ENCODE results near the gene ZNF48. TPM values are rescaled to one million over a fixed set of nuclear protein-coding genes. Genes with fewer than 3 reads are reported as not detected.
A peak's percentile ranks its signal among the peaks of the same experiment; 100 is the strongest.

Gene ZNF48
- total RNA-seq, 1 experiment from 2014 or later = 12.4 TPM

GRCh38 chr16:30406795-30407101 is 11.5 kb downstream of the ZNF48 start:
- Mint-ChIP-seq H3K27me3 (ENCODE audit: insufficient read depth, unreplicated experiment) (peaks cover 11% of the 10 kb centered on the region), H3K27ac (ENCODE audit: low read depth, unreplicated experiment) (peak overlapping the region; percentile 33), H3K9me3 (ENCODE audit: unreplicated experiment) (no peaks in the 10 kb centered on the region), H3K4me1 (ENCODE audit: insufficient read depth, unreplicated experiment) (peaks cover 15% of the 10 kb centered on the region), H3K36me3 (ENCODE audit: insufficient read depth, unreplicated experiment) (peaks cover 10% of the 10 kb centered on the region), H3K4me3 (ENCODE audit: unreplicated experiment) (peak overlapping the region; percentile 81)
- ChIA-PET CTCF (interaction anchor here (0.6 to 1.4 kb wide), 5 partner anchors 12 to 223 kb away, joined by 3 to 8 read pairs (median 6); partner anchors contain the start of gene ZNF48), POLR2A (interaction anchor here (0.5 to 6.0 kb wide), 17 partner anchors 9 to 287 kb away, joined by 3 to 66 read pairs (median 8); partner anchors contain the start of genes DCTPP1, SEPTIN1, TBC1D10B and ZNF48)
- no peak for TF ChIP-seq CTCF (IDR thresholded peaks at IDR 0.05; ENCODE audit: unreplicated experiment)
- no TSS peak for BruUV-seq (replicated peaks)
- intact Hi-C loops (cut with micrococcal nuclease) = loop anchor here (5.0 to 10.0 kb wide), 2 partner anchors 284 to 312 kb away; partner anchors contain the start of genes MAPK3, TBX6 and YPEL3
- DNase-seq (ENCODE audit: unreplicated experiment) = no peak

DNA sequence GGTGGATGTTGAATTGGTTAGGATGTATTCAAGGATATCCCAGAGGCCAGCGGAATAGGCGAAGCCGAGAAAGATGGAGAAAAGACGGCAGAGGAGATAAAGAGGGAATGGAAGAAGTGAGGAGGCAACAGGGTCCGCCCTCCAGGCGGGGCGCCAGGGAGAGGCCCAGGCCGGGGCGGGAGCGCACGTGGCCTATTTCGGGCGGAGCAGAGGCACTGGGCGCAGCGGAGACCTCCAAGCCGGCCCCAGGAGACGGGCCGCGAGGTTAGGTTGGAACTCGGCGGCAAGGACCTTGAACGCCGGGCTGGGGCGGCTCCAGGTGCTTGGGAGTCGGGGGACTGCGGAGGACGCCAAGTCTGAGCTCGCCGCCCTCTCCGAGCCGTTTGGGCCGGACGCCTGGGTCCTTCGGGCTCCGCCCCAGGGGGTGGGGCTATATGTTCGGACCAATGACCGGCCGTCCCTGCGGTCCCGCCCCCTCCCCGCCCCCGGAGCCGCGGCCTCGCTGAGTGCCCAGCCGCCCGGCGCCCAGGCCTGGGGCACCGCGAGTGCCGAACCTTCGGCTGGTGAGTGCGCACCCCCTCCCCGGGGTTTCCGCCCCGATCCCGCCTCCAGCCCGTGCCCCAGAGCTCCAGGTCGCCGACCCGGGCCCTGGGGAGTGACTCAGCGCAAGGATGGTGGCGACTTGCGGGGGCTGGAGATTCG is 12.0 kb downstream of the ZNF48 start, which contains the start of gene ZNF771:
Gene ZNF771, plus strand, starts transcription at position 505 of the 702 bp plus-strand sequence. CDS start 448 bp downstream, outside the sequence.
- TF ChIP-seq CTCF (IDR thresholded peaks at IDR 0.05; ENCODE audit: unreplicated experiment) = no peak
- ChIA-PET POLR2A (interaction anchor here (0.5 to 6.0 kb wide), 22 partner anchors 8 to 1457 kb away, joined by 3 to 66 read pairs (median 6); partner anchors contain the start of genes ALDOA, DCTPP1, NFATC2IP and SEPTIN1), CTCF (interaction anchor here (0.6 to 1.7 kb wide), 4 partner anchors 16 to 222 kb away, joined by 3 to 9 read pairs (median 4); partner anchors contain the start of gene CD2BP2)
- Mint-ChIP-seq H3K4me3 (ENCODE audit: unreplicated experiment) (peak within 1 kb of the TSS; percentile 81), H3K4me1 (ENCODE audit: insufficient read depth, unreplicated experiment) (peaks cover 19% of the 10 kb centered on the region), H3K36me3 (ENCODE audit: insufficient read depth, unreplicated experiment) (peaks cover 14% of the 10 kb centered on the region), H3K27me3 (ENCODE audit: insufficient read depth, unreplicated experiment) (peaks cover 11% of the 10 kb centered on the region), H3K9me3 (ENCODE audit: unreplicated experiment) (no peaks in the 10 kb centered on the region), H3K27ac (ENCODE audit: low read depth, unreplicated experiment) (peak within 1 kb of the TSS; percentile 33)
- DNase-seq (ENCODE audit: unreplicated experiment) = peak; percentile 93
- BruUV-seq (replicated peaks) = TSS peak; percentile 92
- intact Hi-C loops (cut with micrococcal nuclease) = loop anchor here (5.0 to 10.0 kb wide), 2 partner anchors 285 to 312 kb away; partner anchors contain the start of genes MAPK3, TBX6 and YPEL3

DNA sequence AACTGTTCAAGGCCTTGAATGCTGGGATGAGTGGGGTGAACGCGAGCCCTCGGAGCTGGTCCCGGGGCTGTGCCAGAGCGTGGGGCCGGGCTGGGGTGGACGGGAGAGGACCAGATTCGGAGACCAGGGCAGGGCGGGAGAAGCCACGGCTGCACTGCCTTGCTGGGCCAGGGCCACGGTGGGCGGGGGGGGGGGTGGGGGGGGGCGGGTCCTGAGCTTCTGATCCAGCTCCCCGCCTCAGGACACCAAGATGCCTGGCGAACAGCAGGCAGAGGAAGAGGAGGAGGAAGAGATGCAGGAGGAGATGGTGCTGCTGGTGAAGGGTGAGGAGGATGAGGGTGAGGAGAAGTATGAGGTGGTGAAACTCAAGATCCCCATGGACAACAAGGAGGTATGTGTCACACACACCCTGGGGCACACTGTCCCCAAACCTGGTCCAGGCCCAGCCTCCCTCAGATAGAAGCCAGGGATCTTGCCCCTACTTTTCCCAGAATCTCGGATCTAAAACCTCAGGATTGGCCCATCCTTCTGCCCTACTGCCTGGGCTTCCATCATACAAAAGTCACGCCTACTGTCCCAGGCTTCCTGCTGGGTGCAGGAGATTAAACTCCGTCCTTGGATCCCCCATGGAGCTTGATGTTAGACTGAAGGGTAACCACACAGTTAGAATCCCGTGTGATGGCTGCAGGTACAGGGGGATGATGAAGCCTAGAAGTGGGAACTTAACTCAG is 12.7 kb downstream of the ZNF48 start:
- peak; percentile 16 for DNase-seq (ENCODE audit: unreplicated experiment)
- Mint-ChIP-seq H3K4me1 (ENCODE audit: insufficient read depth, unreplicated experiment) (peaks cover 21% of the 10 kb centered on the region), H3K27me3 (ENCODE audit: insufficient read depth, unreplicated experiment) (peaks cover 11% of the 10 kb centered on the region), H3K27ac (ENCODE audit: low read depth, unreplicated experiment) (no peak overlapping the region), H3K9me3 (ENCODE audit: unreplicated experiment) (no peaks in the 10 kb centered on the region), H3K4me3 (ENCODE audit: unreplicated experiment) (peak overlapping the region; percentile 81), H3K36me3 (ENCODE audit: insufficient read depth, unreplicated experiment) (peaks cover 17% of the 10 kb centered on the region)
- TSS peak; percentile 44 for BruUV-seq (replicated peaks)
- ChIA-PET CTCF (interaction anchor here (0.6 to 2.8 kb wide), 12 partner anchors 9 to 751 kb away, joined by 3 to 13 read pairs (median 4); partner anchors contain the start of genes CD2BP2 and ZNF48), POLR2A (interaction anchor here (0.6 to 6.0 kb wide), 21 partner anchors 8 to 1458 kb away, joined by 3 to 66 read pairs (median 8); partner anchors contain the start of genes ALDOA, DCTPP1, NFATC2IP and SEPTIN1)
- intact Hi-C loops (cut with micrococcal nuclease) = loop anchor here (2.0 to 10.0 kb wide), 3 partner anchors 39 to 313 kb away; partner anchors contain the start of genes MAPK3, TBX6 and YPEL3
- TF ChIP-seq CTCF (IDR thresholded peaks at IDR 0.05; ENCODE audit: unreplicated experiment) = no peak
